ENCODE data around the gene C6orf58.

C6orf58 gene

GRCh38 chr6:127576874-127577273, at the start of gene C6orf58:
TSS of gene C6orf58 (plus strand) at chr6:127577174. CDS start at chr6:127577186, 12 bp downstream.
- Histone ChIP-seq H3K9me3 (ENCODE audit: control insufficient read depth, insufficient read depth, low read length) (no peaks in the 10 kb centered on the region), H3K27ac (ENCODE audit: low read depth, low read length) (no peak within 1 kb of the TSS), H3K79me2 (ENCODE audit: control insufficient read depth, low read length) (no peaks in the 10 kb centered on the region), H3K4me3 (ENCODE audit: low read length) (no peak within 1 kb of the TSS), H3K4me1 (ENCODE audit: control insufficient read depth, low read length) (no peaks in the 10 kb centered on the region), H3F3A (ENCODE audit: control insufficient read depth, insufficient read depth) (no peaks in the 10 kb centered on the region), H3K36me3 (ENCODE audit: control insufficient read depth, low read length) (no peaks in the 10 kb centered on the region), H3K4me2 (ENCODE audit: low read length) (no peak within 1 kb of the TSS), H3K27me3 (ENCODE audit: control insufficient read depth, low read length) (no peaks in the 10 kb centered on the region), H4K20me1 (ENCODE audit: control insufficient read depth, insufficient read depth, low read depth, low read length) (no peaks in the 10 kb centered on the region), H3K9me2 (replicated peaks; ENCODE audit: control insufficient read depth, low read length) (no peaks in the 10 kb centered on the region)
- TF ChIP-seq EZH2phosphoT487 (IDR thresholded peaks at IDR 0.05; ENCODE audit: borderline replicate concordance, low read length) (no peak), CTCF (IDR thresholded peaks at IDR 0.05; ENCODE audit: low read depth, low read length, poor library complexity, severe bottlenecking) (no peak)

- no peaks in the 10 kb centered on the region for H3K36me3 ChIP-seq (ENCODE audit: control insufficient read depth, low read length)
- H3K4me1 ChIP-seq (ENCODE audit: control insufficient read depth, low read length), result no peaks in the 10 kb centered on the region
- peaks cover 4% of the 10 kb centered on the region for H3K27me3 ChIP-seq (ENCODE audit: control insufficient read depth, low read length)
- no peaks in the 10 kb centered on the region for H4K20me1 ChIP-seq (ENCODE audit: control insufficient read depth, insufficient read depth, low read depth, low read length)
- TF ChIP-seq CTCF (IDR thresholded peaks at IDR 0.05; ENCODE audit: low read depth, low read length, poor library complexity, severe bottlenecking), result no peak
- TF ChIP-seq EZH2phosphoT487 (IDR thresholded peaks at IDR 0.05; ENCODE audit: borderline replicate concordance, low read length), result no peak
- no peaks in the 10 kb centered on the region for H3F3A ChIP-seq (ENCODE audit: control insufficient read depth, insufficient read depth)
- no peak overlapping the region for H3K4me2 ChIP-seq (ENCODE audit: low read length)
- H3K9me3 ChIP-seq (ENCODE audit: control insufficient read depth, insufficient read depth, low read length), result no peaks in the 10 kb centered on the region
- no peaks in the 10 kb centered on the region for H3K9me2 ChIP-seq (replicated peaks; ENCODE audit: control insufficient read depth, low read length)
- no peaks in the 10 kb centered on the region for H3K79me2 ChIP-seq (ENCODE audit: control insufficient read depth, low read length)
- H3K27ac ChIP-seq (ENCODE audit: low read depth, low read length), result no peak overlapping the region
- no peak overlapping the region for H3K4me3 ChIP-seq (ENCODE audit: low read length)
These were observed 44.0 kb upstream of the C6orf58 start for GRCh38 chr6:127533011-127533410.

GRCh38 chr6:127533736-127534135, 43.2 kb upstream of the C6orf58 start:
- Histone ChIP-seq H3K9me3 (ENCODE audit: control insufficient read depth, insufficient read depth, low read length) (no peaks in the 10 kb centered on the region), H3K27me3 (ENCODE audit: control insufficient read depth, low read length) (peaks cover 4% of the 10 kb centered on the region), H3K4me3 (ENCODE audit: low read length) (no peak overlapping the region), H3K27ac (ENCODE audit: low read depth, low read length) (no peak overlapping the region), H3K79me2 (ENCODE audit: control insufficient read depth, low read length) (no peaks in the 10 kb centered on the region), H3K4me1 (ENCODE audit: control insufficient read depth, low read length) (no peaks in the 10 kb centered on the region), H3K4me2 (ENCODE audit: low read length) (no peak overlapping the region), H4K20me1 (ENCODE audit: control insufficient read depth, insufficient read depth, low read depth, low read length) (no peaks in the 10 kb centered on the region), H3K9me2 (replicated peaks; ENCODE audit: control insufficient read depth, low read length) (no peaks in the 10 kb centered on the region), H3F3A (ENCODE audit: control insufficient read depth, insufficient read depth) (no peaks in the 10 kb centered on the region), H3K36me3 (ENCODE audit: control insufficient read depth, low read length) (no peaks in the 10 kb centered on the region)
- TF ChIP-seq CTCF (IDR thresholded peaks at IDR 0.05; ENCODE audit: low read depth, low read length, poor library complexity, severe bottlenecking), result no peak
- TF ChIP-seq EZH2phosphoT487 (IDR thresholded peaks at IDR 0.05; ENCODE audit: borderline replicate concordance, low read length), result no peak

Data from DOHH2 (cell line).